Neural cell (in vitro differentiated cells): ENCODE results near the gene SLC4A2. TPM values are rescaled to one million over a fixed set of nuclear protein-coding genes. Genes with fewer than 3 reads are reported as not detected.

Source experiments
- H2AFZ ChIP-seq: fragments of 200-600, 300-800 bp; sonication (generic), shearing (Covaris generic); 2 replicates; pipeline ENCODE4 v1.6.0; 2014; ENCODE audit warnings: low read depth, mild to moderate bottlenecking, antibody characterized with exemption, low read length, moderate library complexity
- H3F3A ChIP-seq: fragments of 200-600 bp; shearing (Covaris generic); 2 replicates; pipeline ENCODE4 v1.6.1; 2016; ENCODE audit warnings: mild to moderate bottlenecking, moderate library complexity, mixed read lengths, antibody characterized with exemption, low read length; ENCODE audit not compliant: insufficient read depth, poor library complexity, severe bottlenecking
- H3K27ac ChIP-seq: fragments of 200-600, 300-800 bp; sonication (generic), shearing (Covaris generic); 2 replicates; pipeline ENCODE4 v1.5.1; 2014; ENCODE audit warnings: mild to moderate bottlenecking, low read length, moderate library complexity
- H3K27me3 ChIP-seq: fragments of 300-800, 200-600 bp; sonication (generic), shearing (Covaris generic); 2 replicates; pipeline ENCODE4 v1.6.0; 2014; ENCODE audit warnings: mild to moderate bottlenecking, low read depth, low read length, moderate library complexity; ENCODE audit not compliant: insufficient read depth
- H3K36me3 ChIP-seq: fragments of 300-800, 200-600 bp; sonication (generic), shearing (Covaris generic); 2 replicates; pipeline ENCODE4 v1.5.1; 2014; ENCODE audit warnings: mild to moderate bottlenecking, antibody characterized with exemption, low read length, moderate library complexity; ENCODE audit not compliant: insufficient read depth
- H3K4me2 ChIP-seq: fragments of 300-800, 200-600 bp; sonication (generic), shearing (Covaris generic); 2 replicates; pipeline ENCODE4 v1.6.0; 2014; ENCODE audit warnings: mild to moderate bottlenecking, low read length
- H3K4me3 ChIP-seq: fragments of 300-800, 200-600 bp; sonication (generic), shearing (Covaris generic); 2 replicates; pipeline ENCODE4 v1.5.1; 2014; ENCODE audit warnings: mild to moderate bottlenecking, low read length, moderate library complexity
- H3K79me2 ChIP-seq: fragments of 200-600 bp; shearing (Covaris generic); replicated peaks from 2 replicates; pipeline ENCODE4 v1.6.0; 2014; ENCODE audit warnings: mild to moderate bottlenecking, low read length, moderate library complexity; ENCODE audit not compliant: insufficient read depth
- H3K9ac ChIP-seq: fragments of 300-800, 200-600 bp; sonication (generic), shearing (Covaris generic); 2 replicates; pipeline ENCODE4 v1.6.1; 2016; ENCODE audit warnings: mild to moderate bottlenecking, low read length, mixed read lengths
- H3K9me2 ChIP-seq: fragments of 200-600 bp; shearing (Covaris generic); 2 replicates; pipeline ENCODE4 v1.6.1; 2016; ENCODE audit warnings: mild to moderate bottlenecking, low read length, mixed read lengths; ENCODE audit not compliant: insufficient read depth
- H3K9me3 ChIP-seq: fragments of 200-600, 300-800 bp; sonication (generic), shearing (Covaris generic); 2 replicates; pipeline ENCODE4 v1.6.1; 2016; ENCODE audit warnings: mild to moderate bottlenecking, mixed run types, low read length, moderate library complexity, mixed read lengths
- H4K20me1 ChIP-seq: fragments of 200-600 bp; shearing (Covaris generic); 2 replicates; pipeline ENCODE4 v1.6.1; 2016; ENCODE audit warnings: mild to moderate bottlenecking, mixed run types; ENCODE audit not compliant: insufficient read depth
- EP300 ChIP-seq: fragments of 450-650 bp; conservative IDR thresholded peaks from 2 replicates; pipeline ENCODE4 v1.6.1; 2014; ENCODE audit warnings: antibody characterized with exemption, mild to moderate bottlenecking, moderate library complexity; ENCODE audit not compliant: poor library complexity, severe bottlenecking
- EZH2 ChIP-seq: fragments of 200-600, 300-800 bp; shearing (Covaris generic), sonication (generic); IDR thresholded peaks from 2 replicates; pipeline ENCODE4 v1.6.1; 2014; ENCODE audit warnings: antibody characterized with exemption, low read length, borderline replicate concordance, mild to moderate bottlenecking; ENCODE audit not compliant: insufficient read depth, poor library complexity, severe bottlenecking
- MXI1 ChIP-seq: fragments of 450-650 bp; conservative IDR thresholded peaks from 2 replicates; pipeline ENCODE4 v1.6.1; 2014; ENCODE audit warnings: antibody characterized with exemption, mild to moderate bottlenecking; ENCODE audit not compliant: poor library complexity, severe bottlenecking
- POLR2AphosphoS5 ChIP-seq: IDR thresholded peaks from 2 replicates; pipeline ENCODE4 v1.6.1; 2012
- RAD21 ChIP-seq: fragments of 450-650 bp; conservative IDR thresholded peaks from 2 replicates; pipeline ENCODE4 v1.6.1; 2014; ENCODE audit warnings: antibody characterized with exemption, mild to moderate bottlenecking, moderate library complexity
- REST ChIP-seq: IDR thresholded peaks from 2 replicates; pipeline ENCODE4 v1.6.1; 2012; ENCODE audit warnings: borderline replicate concordance
- SMC3 ChIP-seq: fragments of 450-650 bp; conservative IDR thresholded peaks from 2 replicates; pipeline ENCODE4 v1.6.1; 2014; ENCODE audit warnings: antibody characterized with exemption, mild to moderate bottlenecking, moderate library complexity; ENCODE audit not compliant: poor library complexity
- TAF1 ChIP-seq: IDR thresholded peaks from 2 replicates; pipeline ENCODE4 v1.6.1; 2012; ENCODE audit warnings: low read depth
- polyA plus RNA-seq: library from polyadenylated mRNA; depleted of rRNA; stranded (reverse); fragments of >200 nt; gene quantifications from 2 replicates; pipeline ENCODE4 v1.2.3, GENCODE V29; 2014
- TF ChIP-seq, protein P1 (sequence below): fragments of 450-650 bp; IDR thresholded peaks from 2 replicates; pipeline ENCODE4 v1.5.1; 2014; ENCODE audit warnings: antibody characterized with exemption, mild to moderate bottlenecking, moderate library complexity; ENCODE audit not compliant: poor library complexity, severe bottlenecking

SLC4A2 gene
- polyA plus RNA-seq, 1 donor from 2014 or later, result 2.4 TPM

GRCh38 chr7:151075978-151076426, 16.6 kb downstream of the SLC4A2 start:
- H3K9me3 ChIP-seq, result no peaks in the 10 kb centered on the region
- no peak overlapping the region for H3K4me3 ChIP-seq
- H3K9ac ChIP-seq, result no peak overlapping the region
- H3K27ac ChIP-seq, result no peak overlapping the region
- H3F3A ChIP-seq, result no peaks in the 10 kb centered on the region
- H3K27me3 ChIP-seq, result no peaks in the 10 kb centered on the region
- H3K79me2 ChIP-seq, result peaks cover 13% of the 10 kb centered on the region
- TF ChIP-seq MXI1, result no peak
- no peak for TF ChIP-seq EP300
- TF ChIP-seq SMC3, result no peak
- no peak for TF ChIP-seq REST
- TF ChIP-seq POLR2AphosphoS5, result no peak
- TF ChIP-seq EZH2, result no peak
- TF ChIP-seq RAD21, result no peak
- TF ChIP-seq, protein P1, sequence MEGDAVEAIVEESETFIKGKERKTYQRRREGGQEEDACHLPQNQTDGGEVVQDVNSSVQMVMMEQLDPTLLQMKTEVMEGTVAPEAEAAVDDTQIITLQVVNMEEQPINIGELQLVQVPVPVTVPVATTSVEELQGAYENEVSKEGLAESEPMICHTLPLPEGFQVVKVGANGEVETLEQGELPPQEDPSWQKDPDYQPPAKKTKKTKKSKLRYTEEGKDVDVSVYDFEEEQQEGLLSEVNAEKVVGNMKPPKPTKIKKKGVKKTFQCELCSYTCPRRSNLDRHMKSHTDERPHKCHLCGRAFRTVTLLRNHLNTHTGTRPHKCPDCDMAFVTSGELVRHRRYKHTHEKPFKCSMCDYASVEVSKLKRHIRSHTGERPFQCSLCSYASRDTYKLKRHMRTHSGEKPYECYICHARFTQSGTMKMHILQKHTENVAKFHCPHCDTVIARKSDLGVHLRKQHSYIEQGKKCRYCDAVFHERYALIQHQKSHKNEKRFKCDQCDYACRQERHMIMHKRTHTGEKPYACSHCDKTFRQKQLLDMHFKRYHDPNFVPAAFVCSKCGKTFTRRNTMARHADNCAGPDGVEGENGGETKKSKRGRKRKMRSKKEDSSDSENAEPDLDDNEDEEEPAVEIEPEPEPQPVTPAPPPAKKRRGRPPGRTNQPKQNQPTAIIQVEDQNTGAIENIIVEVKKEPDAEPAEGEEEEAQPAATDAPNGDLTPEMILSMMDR, result no peak
- TF ChIP-seq TAF1, result no peak
- H3K36me3 ChIP-seq, result no peaks in the 10 kb centered on the region
- H3K4me2 ChIP-seq, result no peak overlapping the region
- no peaks in the 10 kb centered on the region for H4K20me1 ChIP-seq
- H2AFZ ChIP-seq, result no peak overlapping the region
- H3K9me2 ChIP-seq, result no peaks in the 10 kb centered on the region

GRCh38 chr7:151076863-151077704, 17.7 kb downstream of the SLC4A2 start:
- no peak overlapping the region for H3K27ac ChIP-seq
- no peaks in the 10 kb centered on the region for H3K27me3 ChIP-seq
- H3K9ac ChIP-seq, result no peak overlapping the region
- TF ChIP-seq TAF1 (no peak), SMC3 (no peak), POLR2AphosphoS5 (no peak), REST (no peak), RAD21 (no peak), EP300 (no peak), EZH2 (no peak), MXI1 (no peak)
- TF ChIP-seq, protein P1, result no peak
- H4K20me1 ChIP-seq, result no peaks in the 10 kb centered on the region
- H2AFZ ChIP-seq, result no peak overlapping the region
- no peaks in the 10 kb centered on the region for H3K9me3 ChIP-seq
- H3K36me3 ChIP-seq, result no peaks in the 10 kb centered on the region
- no peak overlapping the region for H3K4me3 ChIP-seq
- H3K9me2 ChIP-seq, result no peaks in the 10 kb centered on the region
- peaks cover 13% of the 10 kb centered on the region for H3K79me2 ChIP-seq
- H3F3A ChIP-seq, result no peaks in the 10 kb centered on the region
- no peak overlapping the region for H3K4me2 ChIP-seq
